T-helper 1 cell treated with Interleukin-12 subunit alpha and Interleukin-12 subunit beta and Interleukin-4 antibody, amounts not matched to agents 30 μg/mL and 1 μg/mL, for 36 hours (primary cell): ENCODE data around the gene PCDHA4.
"Not testable (repeated sequence)": the region's sequence is repeated elsewhere in the genome, so short reads cannot be mapped to it uniquely, and the experiment has no call there.

Experiments used
- H3K27ac Mint-ChIP-seq: one replicate; pipeline ENCODE4 v1.8.0; 2021; ENCODE audit warnings: mild to moderate bottlenecking, mixed read lengths
- H3K27me3 Mint-ChIP-seq: one replicate; pipeline ENCODE4 v1.8.0; 2021; ENCODE audit warnings: low read depth, mixed read lengths
- H3K36me3 Mint-ChIP-seq: one replicate; pipeline ENCODE4 v1.8.0; 2021; ENCODE audit warnings: low read depth, mixed read lengths
- H3K4me1 Mint-ChIP-seq: one replicate; pipeline ENCODE4 v1.8.0; 2021; ENCODE audit warnings: low read depth, mixed read lengths
- H3K4me3 Mint-ChIP-seq: one replicate; pipeline ENCODE4 v1.8.0; 2021; ENCODE audit warnings: mild to moderate bottlenecking, moderate library complexity, mixed read lengths
- H3K9me3 Mint-ChIP-seq: one replicate; pipeline ENCODE4 v1.8.0; 2021; ENCODE audit warnings: mixed read lengths

PCDHA4 gene

DNA sequence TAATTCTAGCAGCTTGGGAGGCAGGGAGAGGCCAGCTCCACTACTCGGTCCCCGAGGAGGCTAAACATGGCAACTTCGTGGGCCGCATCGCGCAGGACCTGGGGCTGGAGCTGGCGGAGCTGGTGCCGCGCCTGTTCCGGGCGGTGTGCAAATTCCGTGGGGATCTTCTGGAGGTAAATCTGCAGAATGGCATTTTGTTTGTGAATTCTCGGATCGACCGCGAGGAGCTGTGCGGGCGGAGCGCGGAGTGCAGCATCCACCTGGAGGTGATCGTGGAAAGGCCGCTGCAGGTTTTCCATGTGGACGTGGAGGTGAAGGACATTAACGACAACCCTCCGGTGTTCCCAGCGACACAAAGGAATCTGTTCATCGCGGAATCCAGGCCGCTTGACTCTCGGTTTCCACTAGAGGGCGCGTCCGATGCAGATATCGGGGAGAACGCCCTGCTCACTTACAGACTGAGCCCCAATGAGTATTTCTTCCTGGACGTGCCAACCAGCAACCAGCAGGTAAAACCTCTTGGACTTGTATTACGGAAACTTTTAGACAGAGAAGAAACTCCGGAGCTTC is 27.7 kb downstream of the PCDHA4 start:
- not testable (repeated sequence) for H3K27me3 Mint-ChIP-seq, H3K4me1 Mint-ChIP-seq, H3K27ac Mint-ChIP-seq, H3K4me3 Mint-ChIP-seq, H3K36me3 Mint-ChIP-seq
- peaks cover 27% of the 10 kb centered on the region for H3K9me3 Mint-ChIP-seq

DNA sequence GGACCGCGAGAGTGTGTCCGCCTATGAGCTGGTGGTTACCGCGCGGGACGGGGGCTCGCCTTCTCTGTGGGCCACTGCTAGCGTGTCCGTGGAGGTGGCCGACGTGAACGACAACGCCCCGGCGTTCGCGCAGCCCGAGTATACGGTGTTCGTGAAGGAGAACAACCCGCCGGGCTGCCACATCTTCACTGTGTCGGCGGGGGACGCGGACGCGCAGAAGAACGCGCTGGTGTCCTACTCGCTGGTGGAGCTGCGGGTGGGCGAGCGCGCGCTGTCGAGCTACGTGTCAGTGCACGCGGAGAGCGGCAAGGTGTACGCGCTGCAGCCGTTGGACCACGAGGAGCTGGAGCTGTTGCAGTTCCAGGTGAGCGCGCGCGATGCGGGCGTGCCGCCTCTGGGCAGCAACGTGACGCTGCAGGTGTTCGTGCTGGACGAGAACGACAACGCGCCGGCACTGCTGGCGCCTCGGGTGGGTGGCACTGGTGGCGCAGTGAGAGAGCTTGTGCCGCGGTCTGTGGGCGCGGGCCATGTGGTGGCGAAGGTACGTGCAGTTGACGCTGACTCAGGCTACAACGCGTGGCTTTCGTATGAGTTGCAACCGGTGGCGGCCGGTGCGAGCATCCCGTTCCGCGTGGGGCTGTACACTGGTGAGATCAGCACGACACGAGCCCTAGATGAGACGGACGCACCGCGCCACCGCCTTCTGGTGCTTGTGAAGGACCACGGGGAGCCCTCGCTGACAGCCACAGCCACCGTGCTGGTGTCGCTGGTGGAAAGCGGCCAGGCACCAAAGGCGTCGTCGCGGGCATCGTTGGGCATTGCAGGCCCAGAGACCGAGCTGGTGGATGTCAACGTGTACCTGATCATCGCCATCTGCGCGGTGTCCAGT is 29.0 kb downstream of the PCDHA4 start:
- Mint-ChIP-seq H3K9me3 (peaks cover 31% of the 10 kb centered on the region), H3K27ac (no peak overlapping the region), H3K4me1 (no peaks in the 10 kb centered on the region), H3K4me3 (no peak overlapping the region), H3K27me3 (no peaks in the 10 kb centered on the region), H3K36me3 (no peaks in the 10 kb centered on the region)

DNA sequence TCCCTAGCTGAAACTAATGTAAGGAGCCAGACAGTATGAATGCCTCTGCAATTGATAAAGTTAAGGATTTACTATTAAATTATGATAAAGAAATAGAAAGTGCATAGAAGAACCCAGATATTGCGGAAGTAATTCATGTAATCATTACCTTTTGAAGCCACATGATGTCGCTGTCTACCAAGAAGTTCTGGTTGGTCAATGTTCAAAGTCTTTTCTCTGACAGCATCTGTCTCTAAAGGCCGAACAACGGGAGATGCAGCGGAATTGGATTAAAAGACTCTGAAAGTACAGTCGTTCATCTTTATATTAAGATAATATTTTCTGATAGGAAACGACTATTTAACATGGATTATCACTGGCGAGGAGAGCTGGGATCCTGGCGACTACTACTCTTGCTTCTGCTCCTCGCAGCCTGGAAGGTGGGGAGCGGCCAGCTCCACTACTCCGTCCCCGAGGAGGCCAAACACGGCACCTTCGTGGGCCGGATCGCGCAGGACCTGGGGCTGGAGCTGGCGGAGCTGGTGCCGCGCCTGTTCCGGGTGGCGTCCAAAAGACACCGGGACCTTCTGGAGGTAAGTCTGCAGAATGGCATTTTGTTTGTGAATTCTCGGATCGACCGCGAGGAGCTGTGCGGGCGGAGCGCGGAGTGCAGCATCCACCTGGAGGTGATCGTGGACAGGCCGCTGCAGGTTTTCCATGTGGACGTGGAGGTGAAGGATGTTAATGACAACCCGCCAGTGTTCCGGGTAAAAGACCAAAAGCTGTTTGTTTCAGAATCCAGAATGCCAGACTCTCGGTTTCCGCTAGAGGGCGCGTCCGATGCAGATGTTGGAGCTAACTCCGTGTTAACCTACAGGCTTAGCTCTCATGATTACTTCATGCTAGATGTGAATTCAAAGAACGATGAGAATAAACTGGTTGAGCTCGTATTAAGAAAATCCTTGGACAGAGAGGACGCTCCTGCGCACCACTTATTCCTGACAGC is 34.4 kb downstream of the PCDHA4 start, which contains the start of gene PCDHA8:
Gene PCDHA8, plus strand, starts transcription at position 210 of the 985 bp plus-strand sequence. Its CDS starts 135 bp downstream, at position 345.
- Mint-ChIP-seq H3K27me3 (no peaks in the 10 kb centered on the region), H3K4me1 (no peaks in the 10 kb centered on the region), H3K27ac (peak within 1 kb of the TSS; percentile 8), H3K9me3 (peaks cover 29% of the 10 kb centered on the region), H3K4me3 (no peak within 1 kb of the TSS), H3K36me3 (no peaks in the 10 kb centered on the region)

DNA sequence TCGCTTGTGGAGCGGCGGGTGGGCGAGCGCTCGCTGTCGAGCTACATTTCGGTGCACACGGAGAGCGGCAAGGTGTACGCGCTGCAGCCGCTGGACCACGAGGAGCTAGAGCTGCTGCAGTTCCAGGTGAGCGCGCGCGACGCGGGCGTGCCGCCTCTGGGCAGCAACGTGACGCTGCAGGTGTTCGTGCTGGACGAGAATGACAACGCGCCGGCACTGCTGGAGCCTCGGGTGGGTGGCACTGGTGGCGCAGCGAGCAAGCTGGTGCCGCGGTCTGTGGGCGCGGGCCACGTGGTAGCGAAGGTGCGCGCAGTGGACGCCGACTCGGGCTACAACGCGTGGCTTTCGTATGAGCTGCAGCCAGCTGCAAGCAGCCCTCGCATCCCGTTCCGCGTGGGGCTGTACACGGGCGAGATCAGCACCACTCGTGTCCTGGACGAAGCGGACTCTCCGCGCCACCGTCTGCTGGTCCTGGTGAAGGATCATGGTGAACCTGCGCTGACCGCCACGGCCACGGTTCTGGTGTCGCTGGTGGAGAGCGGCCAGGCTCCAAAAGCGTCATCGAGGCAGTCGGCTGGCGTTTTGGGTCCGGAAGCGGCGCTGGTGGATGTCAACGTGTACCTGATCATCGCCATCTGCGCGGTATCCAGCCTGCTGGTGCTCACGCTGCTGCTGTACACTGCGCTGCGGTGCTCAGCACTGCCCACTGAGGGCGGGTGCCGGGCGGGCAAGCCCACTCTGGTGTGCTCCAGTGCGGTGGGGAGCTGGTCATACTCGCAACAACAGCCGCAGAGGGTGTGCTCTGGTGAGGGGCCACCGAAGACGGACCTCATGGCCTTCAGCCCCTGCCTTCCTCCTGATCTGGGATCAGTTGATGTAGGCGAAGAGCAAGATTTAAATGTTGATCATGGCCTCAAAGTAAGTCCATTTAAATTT is 36.2 kb downstream of the PCDHA4 start:
- H3K9me3 Mint-ChIP-seq = peaks cover 36% of the 10 kb centered on the region
- H3K4me3 Mint-ChIP-seq = no peak overlapping the region
- H3K27ac Mint-ChIP-seq = no peak overlapping the region
- no peaks in the 10 kb centered on the region for H3K27me3 Mint-ChIP-seq
- H3K4me1 Mint-ChIP-seq = no peaks in the 10 kb centered on the region
- no peaks in the 10 kb centered on the region for H3K36me3 Mint-ChIP-seq

DNA sequence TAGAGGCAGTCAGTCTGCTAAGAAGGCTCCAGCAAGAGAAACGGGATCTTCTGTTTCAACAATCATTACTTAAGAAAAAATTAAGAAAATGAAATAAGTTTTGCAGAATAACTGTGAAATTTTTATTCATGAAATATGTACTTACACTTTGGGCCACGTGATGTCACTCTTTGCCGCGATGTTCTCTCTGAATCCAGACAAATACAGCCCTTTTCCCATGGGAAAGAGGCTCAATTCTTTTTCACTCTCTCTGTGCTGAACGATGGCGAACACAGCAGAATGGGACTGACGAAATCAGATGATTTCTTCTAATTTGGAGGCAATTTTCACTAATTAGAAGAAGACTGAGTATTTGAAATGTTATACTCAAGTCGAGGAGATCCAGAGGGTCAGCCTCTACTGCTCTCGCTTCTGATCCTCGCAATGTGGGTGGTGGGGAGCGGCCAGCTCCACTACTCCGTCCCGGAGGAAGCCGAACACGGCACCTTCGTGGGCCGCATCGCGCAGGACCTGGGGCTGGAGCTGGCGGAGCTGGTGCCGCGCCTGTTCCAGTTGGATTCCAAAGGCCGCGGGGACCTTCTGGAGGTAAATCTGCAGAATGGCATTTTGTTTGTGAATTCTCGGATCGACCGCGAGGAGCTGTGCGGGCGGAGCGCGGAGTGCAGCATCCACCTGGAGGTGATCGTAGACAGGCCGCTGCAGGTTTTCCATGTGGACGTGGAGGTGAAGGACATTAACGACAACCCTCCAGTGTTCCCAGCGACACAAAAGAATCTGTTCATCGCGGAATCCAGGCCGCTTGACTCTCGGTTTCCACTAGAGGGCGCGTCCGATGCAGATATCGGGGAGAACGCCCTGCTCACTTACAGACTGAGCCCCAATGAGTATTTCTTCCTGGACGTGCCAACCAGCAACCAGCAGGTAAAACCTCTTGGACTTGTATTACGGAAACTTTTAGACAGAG is 41.6 kb downstream of the PCDHA4 start, which contains the start of gene PCDHA9:
Gene PCDHA9, plus strand, starts transcription at position 244 of the 964 bp plus-strand sequence. Its CDS starts 114 bp downstream, at position 358.
- H3K9me3 Mint-ChIP-seq = peaks cover 22% of the 10 kb centered on the region
- H3K27ac Mint-ChIP-seq, H3K36me3 Mint-ChIP-seq, H3K27me3 Mint-ChIP-seq, H3K4me3 Mint-ChIP-seq, H3K4me1 Mint-ChIP-seq: not testable (repeated sequence)

DNA sequence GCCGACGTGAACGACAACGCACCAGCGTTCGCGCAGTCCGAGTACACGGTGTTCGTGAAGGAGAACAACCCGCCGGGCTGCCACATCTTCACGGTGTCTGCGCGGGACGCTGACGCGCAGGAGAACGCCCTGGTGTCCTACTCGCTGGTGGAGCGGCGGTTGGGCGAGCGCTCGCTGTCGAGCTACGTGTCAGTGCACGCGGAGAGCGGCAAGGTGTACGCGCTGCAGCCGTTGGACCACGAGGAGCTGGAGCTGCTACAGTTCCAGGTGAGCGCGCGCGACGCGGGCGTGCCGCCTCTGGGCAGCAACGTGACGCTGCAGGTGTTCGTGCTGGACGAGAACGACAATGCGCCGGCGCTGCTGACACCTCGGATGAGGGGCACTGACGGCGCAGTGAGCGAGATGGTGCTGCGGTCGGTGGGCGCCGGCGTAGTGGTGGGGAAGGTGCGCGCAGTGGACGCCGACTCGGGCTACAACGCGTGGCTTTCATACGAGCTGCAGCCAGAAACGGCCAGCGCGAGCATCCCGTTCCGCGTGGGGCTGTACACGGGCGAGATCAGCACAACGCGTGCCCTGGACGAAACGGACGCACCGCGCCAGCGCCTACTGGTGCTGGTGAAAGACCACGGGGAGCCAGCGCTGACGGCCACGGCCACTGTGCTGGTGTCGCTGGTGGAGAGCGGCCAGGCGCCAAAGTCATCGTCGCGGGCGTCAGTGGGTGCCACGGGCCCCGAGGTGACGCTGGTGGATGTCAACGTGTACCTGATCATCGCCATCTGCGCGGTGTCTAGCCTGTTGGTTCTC is 43.2 kb downstream of the PCDHA4 start:
- H3K27ac Mint-ChIP-seq, H3K36me3 Mint-ChIP-seq, H3K4me1 Mint-ChIP-seq, H3K4me3 Mint-ChIP-seq, H3K27me3 Mint-ChIP-seq: not testable (repeated sequence)
- peaks cover 23% of the 10 kb centered on the region for H3K9me3 Mint-ChIP-seq

DNA sequence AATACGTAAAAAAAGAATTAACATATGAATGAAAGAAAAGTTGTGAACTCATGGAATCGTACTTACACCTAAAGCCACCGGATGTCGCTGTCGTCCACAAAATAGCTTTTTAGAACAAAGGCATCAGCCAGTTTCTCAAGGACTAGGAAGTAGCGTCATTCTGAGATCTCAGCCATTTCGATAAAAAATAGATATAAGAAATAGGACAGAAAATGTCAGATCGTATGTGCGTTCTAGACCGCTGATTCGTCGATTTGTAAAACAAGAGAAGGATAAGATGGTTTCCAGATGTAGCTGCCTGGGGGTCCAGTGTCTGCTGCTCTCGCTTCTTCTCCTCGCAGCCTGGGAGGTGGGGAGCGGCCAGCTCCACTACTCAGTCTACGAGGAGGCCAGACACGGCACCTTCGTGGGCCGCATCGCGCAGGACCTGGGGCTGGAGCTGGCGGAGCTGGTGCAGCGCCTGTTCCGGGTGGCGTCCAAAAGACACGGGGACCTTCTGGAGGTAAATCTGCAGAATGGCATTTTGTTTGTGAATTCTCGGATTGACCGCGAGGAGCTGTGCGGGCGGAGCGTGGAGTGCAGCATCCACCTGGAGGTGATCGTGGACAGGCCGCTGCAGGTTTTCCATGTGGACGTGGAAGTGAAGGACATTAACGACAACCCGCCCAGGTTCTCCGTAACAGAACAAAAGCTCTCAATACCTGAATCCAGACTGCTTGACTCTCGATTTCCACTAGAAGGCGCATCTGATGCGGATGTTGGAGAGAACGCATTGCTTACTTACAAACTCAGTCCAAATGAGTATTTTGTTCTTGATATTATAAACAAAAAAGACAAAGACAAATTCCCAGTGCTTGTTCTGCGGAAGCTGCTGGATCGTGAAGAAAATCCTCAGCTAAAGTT is 49.2 kb downstream of the PCDHA4 start, which contains the start of gene PCDHA10:
Gene PCDHA10, plus strand, starts transcription at position 126 of the 903 bp plus-strand sequence. Its CDS starts 152 bp downstream, at position 278.
- Mint-ChIP-seq H3K4me3 (no peak within 1 kb of the TSS), H3K4me1 (no peaks in the 10 kb centered on the region), H3K27me3 (no peaks in the 10 kb centered on the region), H3K36me3 (peaks cover 2% of the 10 kb centered on the region), H3K27ac (no peak within 1 kb of the TSS), H3K9me3 (peaks cover 40% of the 10 kb centered on the region)

DNA sequence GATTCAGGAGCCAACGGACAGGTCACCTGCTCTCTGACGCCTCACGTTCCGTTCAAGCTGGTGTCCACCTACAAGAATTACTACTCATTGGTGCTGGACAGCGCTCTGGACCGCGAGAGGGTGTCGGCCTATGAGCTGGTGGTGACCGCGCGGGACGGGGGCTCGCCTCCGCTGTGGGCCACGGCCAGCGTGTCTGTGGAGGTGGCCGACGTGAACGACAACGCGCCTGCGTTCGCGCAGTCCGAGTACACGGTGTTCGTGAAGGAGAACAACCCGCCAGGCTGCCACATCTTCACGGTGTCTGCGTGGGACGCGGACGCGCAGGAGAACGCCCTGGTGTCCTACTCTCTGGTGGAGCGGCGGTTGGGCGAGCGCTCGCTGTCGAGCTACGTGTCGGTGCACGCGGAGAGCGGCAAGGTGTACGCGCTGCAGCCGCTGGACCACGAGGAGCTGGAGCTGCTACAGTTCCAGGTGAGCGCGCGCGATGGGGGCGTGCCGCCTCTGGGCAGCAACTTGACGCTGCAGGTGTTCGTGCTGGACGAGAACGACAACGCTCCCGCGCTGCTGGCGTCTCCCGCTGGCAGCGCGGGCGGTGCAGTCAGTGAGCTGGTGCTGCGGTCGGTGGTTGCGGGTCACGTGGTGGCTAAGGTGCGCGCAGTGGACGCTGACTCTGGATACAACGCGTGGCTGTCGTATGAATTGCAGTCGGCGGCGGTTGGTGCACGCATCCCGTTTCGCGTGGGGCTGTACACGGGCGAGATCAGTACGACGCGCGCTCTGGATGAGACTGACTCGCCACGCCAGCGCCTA is 50.5 kb downstream of the PCDHA4 start:
- H3K4me3 Mint-ChIP-seq = no peak overlapping the region
- no peaks in the 10 kb centered on the region for H3K27me3 Mint-ChIP-seq
- no peak overlapping the region for H3K27ac Mint-ChIP-seq

DNA sequence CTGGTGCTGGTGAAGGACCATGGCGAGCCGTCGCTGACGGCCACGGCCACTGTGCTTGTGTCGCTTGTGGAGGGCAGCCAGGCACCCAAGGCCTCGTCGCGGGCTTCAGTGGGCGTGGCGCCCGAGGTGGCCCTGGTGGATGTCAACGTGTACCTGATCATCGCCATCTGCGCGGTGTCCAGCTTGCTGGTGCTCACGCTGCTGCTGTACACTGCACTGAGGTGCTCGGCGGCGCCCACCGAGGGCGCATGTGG is 51.0 kb downstream of the PCDHA4 start:
- H3K9me3 Mint-ChIP-seq = peaks cover 53% of the 10 kb centered on the region
- H3K36me3 Mint-ChIP-seq = peaks cover 2% of the 10 kb centered on the region
- H3K27ac Mint-ChIP-seq = no peak overlapping the region
- H3K4me3 Mint-ChIP-seq = no peak overlapping the region
- no peaks in the 10 kb centered on the region for H3K27me3 Mint-ChIP-seq
- H3K4me1 Mint-ChIP-seq = no peaks in the 10 kb centered on the region

More for the DNA sequence above, 50.5 kb downstream of the PCDHA4 start:
- peaks cover 2% of the 10 kb centered on the region for H3K36me3 Mint-ChIP-seq
- H3K4me1 Mint-ChIP-seq = no peaks in the 10 kb centered on the region
- H3K9me3 Mint-ChIP-seq = peaks cover 53% of the 10 kb centered on the region

DNA sequence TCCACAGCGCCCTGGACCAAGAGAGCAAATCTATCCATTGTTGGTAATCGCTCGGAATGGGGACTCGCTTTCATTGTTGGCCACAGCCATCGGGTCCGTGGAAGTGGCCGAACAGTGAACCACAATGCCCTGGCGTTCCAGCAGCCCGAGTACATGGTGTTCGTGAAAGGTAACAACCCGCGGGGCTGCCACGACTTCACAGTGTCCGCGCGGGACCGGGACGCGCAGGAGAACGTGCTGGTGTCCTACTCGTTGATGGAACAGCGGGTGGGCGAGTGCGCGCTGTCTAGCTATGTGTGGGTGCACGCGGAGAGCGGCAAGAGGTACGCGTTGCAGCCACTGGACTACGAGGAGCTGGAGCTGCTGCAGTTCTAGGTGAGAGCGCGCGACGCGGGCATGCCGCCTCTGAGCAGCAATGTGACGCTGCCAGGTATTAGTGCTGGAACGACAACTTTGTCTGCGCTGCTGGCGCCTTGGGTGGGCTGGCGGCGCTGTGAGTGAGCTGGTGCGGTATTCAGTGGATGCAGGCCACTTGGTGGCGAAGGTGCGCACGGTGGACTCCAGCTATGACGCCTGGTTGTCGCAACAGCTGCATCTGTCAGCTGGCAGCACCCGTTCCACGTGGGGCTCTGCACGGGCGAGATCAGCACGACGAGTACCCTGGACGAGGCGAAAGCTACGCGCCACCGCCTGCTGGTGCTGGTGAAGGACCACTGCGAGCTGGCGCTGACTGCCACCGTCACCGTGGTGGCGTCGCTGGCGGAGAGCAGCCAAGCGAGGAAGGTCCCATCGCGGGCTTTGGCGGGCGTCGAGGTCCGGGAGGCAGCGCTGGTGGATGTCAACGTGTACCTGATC is 55.8 kb downstream of the PCDHA4 start:
- Mint-ChIP-seq H3K4me1 (no peaks in the 10 kb centered on the region), H3K27ac (no peak overlapping the region), H3K27me3 (no peaks in the 10 kb centered on the region), H3K4me3 (no peak overlapping the region), H3K36me3 (no peaks in the 10 kb centered on the region), H3K9me3 (peaks cover 29% of the 10 kb centered on the region)
